IMR-90 (cell line): Measurements from ENCODE around the gene ABCA10.

Source experiments
- CEBPB ChIP-seq: IDR thresholded peaks from 2 replicates; pipeline ENCODE4 v1.6.1; 2012; ENCODE audit warnings: low read depth, low read length, improper control_type of control experiment
- POLR2A ChIP-seq: IDR thresholded peaks from 2 replicates; pipeline ENCODE4 v1.6.1; 2012; ENCODE audit warnings: mild to moderate bottlenecking, low read depth, low read length
- TF ChIP-seq, protein P1 (sequence below): conservative IDR thresholded peaks from 2 replicates; pipeline ENCODE4 v1.5.1; 2012; ENCODE audit warnings: mild to moderate bottlenecking, low read depth, low read length, improper control_type of control experiment

DNA sequence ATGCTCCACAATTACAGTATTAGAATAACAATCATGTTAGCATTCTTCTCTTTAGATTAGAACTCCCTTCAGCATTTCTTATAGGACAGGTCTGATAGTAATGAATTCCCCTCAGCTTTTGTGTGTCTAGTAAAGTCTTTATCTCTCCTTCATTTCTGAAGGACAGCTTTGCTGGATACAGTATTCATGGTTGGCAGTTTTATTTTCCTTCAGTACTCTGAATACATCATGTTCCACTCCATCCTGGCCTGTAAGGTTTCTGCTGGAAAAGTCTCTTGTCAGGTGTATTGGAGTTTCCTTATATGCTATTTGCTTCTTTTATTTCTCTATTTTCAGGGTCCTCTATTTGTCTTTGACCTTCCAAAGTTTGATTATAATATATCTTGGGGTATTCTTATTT is 4.0 kb upstream of the ABCA10 start:
- TF ChIP-seq, protein P1, sequence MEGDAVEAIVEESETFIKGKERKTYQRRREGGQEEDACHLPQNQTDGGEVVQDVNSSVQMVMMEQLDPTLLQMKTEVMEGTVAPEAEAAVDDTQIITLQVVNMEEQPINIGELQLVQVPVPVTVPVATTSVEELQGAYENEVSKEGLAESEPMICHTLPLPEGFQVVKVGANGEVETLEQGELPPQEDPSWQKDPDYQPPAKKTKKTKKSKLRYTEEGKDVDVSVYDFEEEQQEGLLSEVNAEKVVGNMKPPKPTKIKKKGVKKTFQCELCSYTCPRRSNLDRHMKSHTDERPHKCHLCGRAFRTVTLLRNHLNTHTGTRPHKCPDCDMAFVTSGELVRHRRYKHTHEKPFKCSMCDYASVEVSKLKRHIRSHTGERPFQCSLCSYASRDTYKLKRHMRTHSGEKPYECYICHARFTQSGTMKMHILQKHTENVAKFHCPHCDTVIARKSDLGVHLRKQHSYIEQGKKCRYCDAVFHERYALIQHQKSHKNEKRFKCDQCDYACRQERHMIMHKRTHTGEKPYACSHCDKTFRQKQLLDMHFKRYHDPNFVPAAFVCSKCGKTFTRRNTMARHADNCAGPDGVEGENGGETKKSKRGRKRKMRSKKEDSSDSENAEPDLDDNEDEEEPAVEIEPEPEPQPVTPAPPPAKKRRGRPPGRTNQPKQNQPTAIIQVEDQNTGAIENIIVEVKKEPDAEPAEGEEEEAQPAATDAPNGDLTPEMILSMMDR: no peak
- TF ChIP-seq CEBPB: no peak
- TF ChIP-seq POLR2A: no peak
